ENCODE results near the gene MXRA5. TPM values are rescaled to one million over a fixed set of nuclear protein-coding genes. Genes with fewer than 3 reads are reported as not detected.

Gene MXRA5
- total RNA-seq, 2 experiments from 2014 or later, result not detected

- TF ChIP-seq CTCF (conservative IDR thresholded peaks at IDR 0.05; ENCODE audit: low read length) (no peak), EZH2phosphoT487 (IDR thresholded peaks at IDR 0.05; ENCODE audit: borderline replicate concordance, low read depth, low read length) (no peak)
- intact Hi-C loops (cut with micrococcal nuclease; ENCODE audit: unreplicated experiment), result no loop called here
- no TSS peak for BruUV-seq (replicated peaks)
- Histone ChIP-seq H3K27ac (ENCODE audit: low read depth, low read length, poor library complexity, severe bottlenecking) (no peak overlapping the region), H3K36me3 (ENCODE audit: insufficient read depth, low read length) (no peaks in the 10 kb centered on the region), H3K4me1 (ENCODE audit: insufficient read depth, low read length, poor library complexity, severe bottlenecking) (no peaks in the 10 kb centered on the region), H3K4me3 (ENCODE audit: low read depth, low read length, poor library complexity, severe bottlenecking) (no peak overlapping the region), H3K79me2 (ENCODE audit: insufficient read depth, low read depth, low read length) (no peaks in the 10 kb centered on the region), H2AFZ (ENCODE audit: low read length) (no peak overlapping the region), H3K9me2 (ENCODE audit: insufficient read depth, low read length) (no peaks in the 10 kb centered on the region), H3K4me2 (ENCODE audit: low read length) (no peak overlapping the region), H4K20me1 (ENCODE audit: insufficient read depth, low read length) (no peaks in the 10 kb centered on the region), H3K9me3 (ENCODE audit: low read length) (no peaks in the 10 kb centered on the region)
- CTCF ChIA-PET (ENCODE audit: unreplicated experiment), result no interaction called here
- no peak for DNase-seq (ENCODE audit: low spot score)
- POLR2A ChIA-PET, result no interaction called here
Observed at GRCh38 chrX:3317191-3317718, 29.2 kb downstream of the MXRA5 start.

DNA sequence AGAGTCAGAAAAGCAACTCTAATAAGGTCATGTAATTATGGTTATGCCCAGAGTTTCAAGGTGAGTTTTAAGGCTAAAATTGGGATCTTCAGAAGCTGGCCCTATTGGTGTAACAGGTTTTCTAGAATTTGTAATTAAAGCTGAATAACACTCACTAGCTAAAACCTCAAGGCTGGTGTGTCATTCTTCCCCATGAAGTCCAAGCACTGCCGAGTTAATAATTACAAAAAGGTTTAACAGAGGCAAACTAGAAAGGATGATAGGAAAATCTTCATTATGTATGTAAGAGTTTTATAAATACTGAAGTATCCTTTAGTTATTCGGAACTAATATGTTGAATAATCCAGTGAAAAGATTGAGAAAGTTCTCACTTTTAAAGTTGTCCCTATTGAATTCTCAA lies 34.3 kb downstream of the MXRA5 start:
- H2AFZ ChIP-seq (ENCODE audit: low read length), result no peak overlapping the region
- TF ChIP-seq EZH2phosphoT487 (IDR thresholded peaks at IDR 0.05; ENCODE audit: borderline replicate concordance, low read depth, low read length), result no peak
- H3K9me3 ChIP-seq (ENCODE audit: low read length), result no peaks in the 10 kb centered on the region
- H3K9me2 ChIP-seq (ENCODE audit: insufficient read depth, low read length), result no peaks in the 10 kb centered on the region
- intact Hi-C loops (cut with micrococcal nuclease; ENCODE audit: unreplicated experiment), result no loop called here
- H3K4me3 ChIP-seq (ENCODE audit: low read depth, low read length, poor library complexity, severe bottlenecking), result no peak overlapping the region
- H3K4me2 ChIP-seq (ENCODE audit: low read length), result no peak overlapping the region
- no peaks in the 10 kb centered on the region for H4K20me1 ChIP-seq (ENCODE audit: insufficient read depth, low read length)
- no peak for DNase-seq (ENCODE audit: low spot score)
- ChIA-PET CTCF (ENCODE audit: unreplicated experiment) (no interaction called here), POLR2A (no interaction called here)
- BruUV-seq (replicated peaks), result no TSS peak
- no peaks in the 10 kb centered on the region for H3K36me3 ChIP-seq (ENCODE audit: insufficient read depth, low read length)
- H3K4me1 ChIP-seq (ENCODE audit: insufficient read depth, low read length, poor library complexity, severe bottlenecking), result no peaks in the 10 kb centered on the region
- H3K27ac ChIP-seq (ENCODE audit: low read depth, low read length, poor library complexity, severe bottlenecking), result no peak overlapping the region
- H3K79me2 ChIP-seq (ENCODE audit: insufficient read depth, low read depth, low read length), result no peaks in the 10 kb centered on the region

GRCh38 chrX:3307881-3308280 lies 38.6 kb downstream of the MXRA5 start:
- no peak for DNase-seq (ENCODE audit: low spot score)
- intact Hi-C loops (cut with micrococcal nuclease; ENCODE audit: unreplicated experiment), result no loop called here
- H3K79me2 ChIP-seq (ENCODE audit: insufficient read depth, low read depth, low read length), result no peaks in the 10 kb centered on the region
- H2AFZ ChIP-seq (ENCODE audit: low read length), result no peak overlapping the region
- H4K20me1 ChIP-seq (ENCODE audit: insufficient read depth, low read length), result no peaks in the 10 kb centered on the region
- H3K9me3 ChIP-seq (ENCODE audit: low read length), result no peaks in the 10 kb centered on the region
- H3K36me3 ChIP-seq (ENCODE audit: insufficient read depth, low read length), result no peaks in the 10 kb centered on the region
- no peak overlapping the region for H3K27ac ChIP-seq (ENCODE audit: low read depth, low read length, poor library complexity, severe bottlenecking)
- BruUV-seq (replicated peaks), result no TSS peak
- POLR2A ChIA-PET, result no interaction called here
- CTCF ChIA-PET (ENCODE audit: unreplicated experiment), result no interaction called here
- no peak overlapping the region for H3K4me3 ChIP-seq (ENCODE audit: low read depth, low read length, poor library complexity, severe bottlenecking)
- H3K4me2 ChIP-seq (ENCODE audit: low read length), result no peak overlapping the region
- H3K9me2 ChIP-seq (ENCODE audit: insufficient read depth, low read length), result no peaks in the 10 kb centered on the region
- no peaks in the 10 kb centered on the region for H3K4me1 ChIP-seq (ENCODE audit: insufficient read depth, low read length, poor library complexity, severe bottlenecking)
- TF ChIP-seq CTCF (conservative IDR thresholded peaks at IDR 0.05; ENCODE audit: low read length) (no peak), EZH2phosphoT487 (IDR thresholded peaks at IDR 0.05; ENCODE audit: borderline replicate concordance, low read depth, low read length) (no peak)

All from OCI-LY7 (cell line).